Liver (tissue), 3 donors: ENCODE measurements around the gene LRMDA.

ENCODE experiments used
- CTCF ChIP-seq: fragments of 150-350 bp; IDR thresholded peaks from 2 replicates; pipeline ENCODE4 v1.5.1; 2017; ENCODE audit warnings: improper control_type of control experiment, low read depth, low read length; ENCODE audit not compliant: missing input control
- GABPA ChIP-seq, 2 donors: IDR thresholded peaks in 1 of 2; conservative IDR thresholded peaks in 1 of 2; 2 replicates each; pipeline ENCODE4 v1.6.1; 2016; ENCODE audit warnings: antibody characterized with exemption in 2 of 2, mild to moderate bottlenecking in 1 of 2, moderate library complexity in 1 of 2
- MAX ChIP-seq: IDR thresholded peaks from 2 replicates; pipeline ENCODE4 v1.6.1; 2016; ENCODE audit warnings: antibody characterized with exemption
- RAD21 ChIP-seq, 2 donors: IDR thresholded peaks; 2 replicates each; pipeline ENCODE4 v1.6.1; 2016; ENCODE audit warnings: antibody characterized with exemption in 2 of 2, mild to moderate bottlenecking in 2 of 2
- REST ChIP-seq: IDR thresholded peaks from 2 replicates; pipeline ENCODE4 v1.6.1; 2016; ENCODE audit warnings: antibody characterized with exemption, mild to moderate bottlenecking
- YY1 ChIP-seq: IDR thresholded peaks from 2 replicates; pipeline ENCODE4 v1.6.1; 2016; ENCODE audit warnings: antibody characterized with exemption, mild to moderate bottlenecking
- donor health status: healthy.
- donor health status: healthy.

- TF ChIP-seq CTCF (no peak), MAX (no peak), REST (no peak), GABPA (IDR thresholded peaks at IDR 0.05 in 1 of 2, conservative IDR thresholded peaks at IDR 0.05 in 1 of 2) (no peak), YY1 (no peak), RAD21 (IDR thresholded peaks at IDR 0.05) (no peak)
Measured at GRCh38 chr10:75630746-75631145, 199.3 kb downstream of the LRMDA start.
